ENCODE results near the gene POLR2M.

GRCh38 chr15:57683481-57683880 is 23.0 kb upstream of the POLR2M start:
- TF ChIP-seq CTCF (conservative IDR thresholded peaks at IDR 0.05) (no peak), EZH2 (IDR thresholded peaks at IDR 0.05; ENCODE audit: low read depth) (no peak)

Data from PC-9 (cell line).